ENCODE measurements around the gene ENPEP. TPM values are rescaled to one million over a fixed set of nuclear protein-coding genes. Genes with fewer than 3 reads are reported as not detected.

Gene ENPEP
- total and polyA plus RNA-seq, 2 of the 13 experiments (the other 11 are each of a cell fraction or from before 2014, with no cell fraction given), result not detected

- TF ChIP-seq ZNF674 (CRISPR knock-in tag; IDR thresholded peaks at IDR 0.05; ENCODE audit: low read depth) (no peak), PAF1 (CRISPR knock-in tag; IDR thresholded peaks at IDR 0.05) (no peak), ZSCAN31 (CRISPR knock-in tag; IDR thresholded peaks at IDR 0.05; ENCODE audit: low read depth) (no peak), MAFG (CRISPR knock-in tag; IDR thresholded peaks at IDR 0.05) (no peak)
Observed at GRCh38 chr4:110483516-110483915, 7.6 kb downstream of the ENPEP start (continued).

DNA sequence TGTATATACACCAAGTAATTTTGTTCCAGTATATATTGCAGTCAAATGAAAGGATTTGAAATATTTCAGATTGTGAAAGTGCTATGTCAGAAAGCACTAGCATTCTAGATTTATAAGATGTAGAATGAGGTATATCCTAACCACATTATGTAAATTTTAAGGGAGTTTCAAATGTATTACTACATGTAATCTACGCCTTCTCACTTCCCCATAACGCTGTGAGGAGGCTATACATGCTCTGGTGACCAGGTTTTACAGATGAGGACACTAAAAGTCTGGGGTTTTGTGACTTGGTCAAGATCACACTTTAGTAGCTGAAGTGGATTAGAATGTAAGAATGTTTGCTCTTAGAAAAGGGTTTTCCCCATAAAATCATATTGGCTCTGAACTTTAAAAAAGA lies 8.1 kb downstream of the ENPEP start:
- in situ Hi-C loops (cut with HindIII; ENCODE audit: extremely low pct_ligation_motif_present, low pct_unique_long_range_greater_than_20kb), result no loop called here
- intact Hi-C loops (cut with micrococcal nuclease; ENCODE audit: unreplicated experiment), result no loop called here
- H3K36me3 ChIP-seq (replicated peaks in 1 of 2; ENCODE audit: control insufficient read depth in 1 of 2, insufficient read depth in 2 of 2, low read length in 2 of 2), result no peaks in the 10 kb centered on the region
- H3K4me1 ChIP-seq (ENCODE audit: insufficient read depth, low read length), result peaks cover 24% of the 10 kb centered on the region
- H3K4me2 ChIP-seq (ENCODE audit: low read depth, low read length), result no peak overlapping the region
- no peaks in the 10 kb centered on the region for H3K9me3 ChIP-seq (ENCODE audit: low read length)
- DNase-seq (ENCODE audit: low spot score) (no peak), FAIRE-seq (no peak), ATAC-seq (no peak)
- POLR2A ChIA-PET, result no interaction called here
- H3K27ac ChIP-seq (ENCODE audit: extremely low read length, insufficient read depth, low read length), result no peak overlapping the region
- H2AFZ ChIP-seq (ENCODE audit: low read length), result no peak overlapping the region
- BruUV-seq (replicated peaks), result no TSS peak
- H3K27me3 ChIP-seq (ENCODE audit: control insufficient read depth in 1 of 2, insufficient read depth in 2 of 2, low read length in 2 of 2), result no peaks in the 10 kb centered on the region
- no peaks in the 10 kb centered on the region for H3K79me2 ChIP-seq (ENCODE audit: insufficient read depth, low read length)
- H3K9ac ChIP-seq (ENCODE audit: insufficient read depth, low read depth, low read length), result no peak overlapping the region
- H4K20me1 ChIP-seq (ENCODE audit: insufficient read depth, low read length), result no peaks in the 10 kb centered on the region
- no peak overlapping the region for H3K4me3 ChIP-seq (replicated peaks in 1 of 3; ENCODE audit: insufficient read depth in 1 of 3, low read depth in 2 of 3, low read length in 3 of 3)
- WGBS (ENCODE audit: low lambda C conversion rate), result 32% methylated on average over 2 of the region's 2 CpGs
- CTCF ChIA-PET (ENCODE audit: low intra/inter-chr PET ratio, low total read pairs), result no interaction called here
- TF ChIP-seq ZNF788 (CRISPR knock-in tag; IDR thresholded peaks at IDR 0.05; ENCODE audit: borderline replicate concordance) (no peak), RCOR2 (CRISPR knock-in tag; IDR thresholded peaks at IDR 0.05) (no peak), NR2F1 (CRISPR knock-in tag; IDR thresholded peaks at IDR 0.05) (no peak), PRDM15 (CRISPR knock-in tag; IDR thresholded peaks at IDR 0.05) (no peak), CEBPZ (IDR thresholded peaks at IDR 0.05; ENCODE audit: low read length) (no peak), HOXA5 (CRISPR knock-in tag; IDR thresholded peaks at IDR 0.05) (no peak), NFE2 (CRISPR knock-in tag; IDR thresholded peaks at IDR 0.05) (no peak), RFXAP (CRISPR knock-in tag; IDR thresholded peaks at IDR 0.05; ENCODE audit: borderline replicate concordance) (no peak), POGZ (CRISPR knock-in tag; IDR thresholded peaks at IDR 0.05) (no peak), TAF15 (IDR thresholded peaks at IDR 0.05; ENCODE audit: low read depth, low read length, poor library complexity, severe bottlenecking) (no peak), ZNF652 (CRISPR knock-in tag; IDR thresholded peaks at IDR 0.05; ENCODE audit: borderline replicate concordance, low read depth) (no peak), MEF2D (CRISPR knock-in tag; IDR thresholded peaks at IDR 0.05) (no peak), ZNF12 (CRISPR knock-in tag; IDR thresholded peaks at IDR 0.05) (no peak)

Data from HepG2 (cell line).